ENCODE data around the gene PGS1.

The PGS1 gene

DNA sequence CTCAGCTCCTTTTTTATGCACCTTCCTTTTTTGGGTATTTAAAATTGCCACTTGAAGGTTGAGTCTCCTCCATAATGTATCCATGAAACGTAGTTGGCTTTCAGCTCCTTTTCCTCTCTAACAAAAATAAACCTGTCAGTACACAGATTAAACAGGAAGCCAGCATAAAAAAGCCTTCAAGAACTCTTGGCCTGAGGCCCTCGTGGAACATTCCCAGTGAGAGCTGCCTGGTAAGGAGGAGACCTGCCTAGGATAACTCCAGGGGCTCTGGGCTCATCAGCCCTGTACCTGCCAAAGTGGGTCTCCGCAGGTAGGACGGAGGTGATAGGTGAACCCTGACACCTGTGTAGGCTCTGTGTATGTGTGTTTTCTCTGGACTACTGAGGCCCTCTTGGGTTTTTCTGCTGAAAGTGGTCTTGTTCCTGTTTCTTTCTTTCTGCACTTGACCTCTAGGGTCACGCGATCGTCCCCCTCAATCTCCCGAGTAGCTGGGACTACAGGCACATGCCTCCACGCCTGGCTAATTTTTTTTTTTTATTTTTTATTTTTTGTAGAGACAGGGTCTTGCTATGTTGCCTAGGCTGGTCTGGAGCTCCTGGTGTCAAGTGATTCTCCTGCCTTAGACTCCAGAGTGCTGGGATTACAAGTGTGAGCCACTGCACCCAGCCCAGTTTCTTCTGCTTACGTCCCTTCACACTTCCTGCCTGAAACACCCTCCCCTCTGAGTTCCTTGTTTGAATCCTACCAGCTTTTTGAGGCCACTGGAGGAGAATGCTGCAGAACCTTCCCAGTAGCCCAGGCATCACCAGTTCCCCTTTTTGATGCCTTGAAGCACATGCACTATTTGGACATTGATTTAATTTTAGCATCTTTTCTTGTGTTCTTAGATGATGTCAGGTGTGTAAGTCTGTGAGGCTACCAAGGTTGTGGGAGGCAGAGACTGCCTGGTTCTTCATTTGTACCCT is 9.8 kb downstream of the PGS1 start:
- peak in 1 of 2 donors; percentile 64 for DNase-seq

DNA sequence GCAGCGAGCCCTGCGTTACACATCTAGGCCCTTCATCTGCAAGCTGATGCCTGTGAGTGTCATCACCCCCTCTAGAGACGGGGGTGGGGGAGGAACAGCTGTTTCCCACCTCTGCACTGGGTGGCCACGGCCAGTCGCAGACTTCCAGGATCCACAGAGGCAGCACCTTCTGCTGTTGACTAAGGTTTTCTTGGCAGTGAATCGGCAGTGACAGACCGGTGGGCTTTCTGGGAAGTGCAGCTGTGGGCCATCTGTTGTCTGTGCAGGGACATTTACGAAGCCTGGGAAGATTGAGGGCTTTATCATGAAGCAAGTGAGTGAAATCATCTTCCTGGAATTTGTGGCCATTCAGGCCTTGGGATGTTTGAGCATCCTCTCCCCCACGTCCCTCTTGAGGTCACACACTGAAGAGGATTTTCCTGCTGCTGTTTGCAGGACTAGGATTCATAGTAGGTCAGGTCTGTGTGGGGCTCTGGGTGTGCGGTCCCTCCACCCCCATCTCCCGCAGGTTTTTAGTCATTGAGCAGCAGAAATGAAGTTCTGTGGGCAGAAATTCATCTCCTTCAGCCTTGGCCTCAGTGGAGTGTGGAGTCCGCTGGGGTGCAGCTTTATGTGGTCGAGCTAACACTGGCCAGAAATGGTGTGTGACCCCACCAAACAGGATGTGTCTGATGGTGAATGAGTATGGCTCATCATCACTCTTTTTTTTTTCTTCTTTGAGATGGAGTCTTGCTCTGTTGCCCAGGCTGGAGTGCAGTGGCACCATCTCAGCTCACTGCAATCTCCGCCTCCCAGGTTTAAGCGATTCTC is 12.0 kb downstream of the PGS1 start:
- DNase-seq = no peak

DNA sequence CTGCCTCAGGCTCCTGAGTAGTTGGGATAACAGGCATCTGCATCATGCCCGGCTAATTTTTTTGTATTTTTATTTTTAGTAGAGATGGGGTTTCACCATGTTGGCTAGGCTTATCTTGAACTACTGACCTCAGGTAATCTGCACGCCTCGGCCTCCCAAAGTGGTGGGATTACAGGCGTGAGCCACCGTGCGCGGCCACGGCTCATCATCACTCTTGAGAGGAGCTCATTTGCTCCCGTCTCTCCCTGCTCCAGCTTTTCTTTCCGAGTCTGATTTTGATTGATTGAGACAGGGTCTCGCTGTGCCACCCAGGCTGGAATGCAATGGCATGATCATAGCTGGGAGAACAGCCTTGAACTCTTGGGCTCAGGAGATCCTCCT is 12.6 kb downstream of the PGS1 start:
- no peak for DNase-seq

DNA sequence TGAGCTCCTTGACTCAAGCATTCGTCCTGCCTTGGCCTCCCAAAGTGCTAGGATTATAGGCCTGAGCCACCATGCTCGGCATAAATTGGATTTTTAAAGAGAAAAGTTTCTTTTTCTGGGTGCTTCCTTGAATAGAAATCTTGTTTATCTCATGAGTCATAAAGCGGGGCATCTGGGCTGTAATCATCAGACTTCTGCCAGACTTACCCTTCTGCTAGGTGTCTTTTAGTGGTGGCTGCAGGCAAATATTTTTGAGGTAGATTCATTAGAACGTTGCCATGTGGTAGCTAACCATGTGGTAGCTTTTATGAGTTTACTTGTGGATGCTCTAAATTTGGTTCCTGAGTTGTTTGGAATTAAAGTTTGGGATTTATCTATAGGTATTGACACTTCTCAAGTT is 13.4 kb downstream of the PGS1 start:
- no peak for DNase-seq

DNA sequence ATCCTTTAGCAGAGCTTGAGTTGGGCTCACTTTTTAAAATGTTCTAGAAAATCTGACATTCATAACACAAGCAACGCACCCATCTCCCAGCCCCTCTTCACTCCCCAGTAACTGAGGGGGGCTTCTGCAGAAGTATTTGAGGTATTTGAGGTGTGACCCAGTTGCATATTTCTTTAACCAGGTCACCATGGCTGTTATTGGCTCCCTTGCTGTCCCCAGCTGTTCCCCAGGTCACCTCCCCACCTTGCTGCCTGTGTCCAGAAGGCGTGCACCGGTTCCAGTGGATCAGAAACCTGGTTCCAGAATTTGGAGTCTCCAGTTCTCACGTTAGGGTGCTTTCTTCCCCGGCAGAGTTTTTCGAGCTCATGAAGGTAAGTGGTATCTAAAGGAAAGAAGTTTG is 13.8 kb downstream of the PGS1 start:
- DNase-seq = no peak

DNA sequence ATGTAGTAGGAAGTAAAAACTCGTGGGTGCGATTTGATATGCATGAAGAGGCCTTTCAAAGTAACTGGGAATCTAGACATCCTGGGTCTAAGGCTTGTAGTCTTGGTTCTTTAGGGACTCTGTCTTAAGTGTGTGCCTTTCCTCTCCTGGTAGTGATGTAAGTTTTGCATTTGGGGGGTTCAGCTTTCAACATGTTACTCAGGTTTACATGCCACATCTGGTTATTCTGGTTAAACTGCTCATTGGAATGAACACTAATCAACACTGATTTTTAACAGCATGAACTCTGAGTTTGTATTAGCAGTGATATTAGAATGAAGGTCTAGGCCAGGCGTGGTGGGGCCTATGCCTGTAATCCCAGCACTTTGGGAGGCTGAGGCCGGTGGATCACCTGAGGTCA is 15.1 kb downstream of the PGS1 start:
- no peak for DNase-seq

DNA sequence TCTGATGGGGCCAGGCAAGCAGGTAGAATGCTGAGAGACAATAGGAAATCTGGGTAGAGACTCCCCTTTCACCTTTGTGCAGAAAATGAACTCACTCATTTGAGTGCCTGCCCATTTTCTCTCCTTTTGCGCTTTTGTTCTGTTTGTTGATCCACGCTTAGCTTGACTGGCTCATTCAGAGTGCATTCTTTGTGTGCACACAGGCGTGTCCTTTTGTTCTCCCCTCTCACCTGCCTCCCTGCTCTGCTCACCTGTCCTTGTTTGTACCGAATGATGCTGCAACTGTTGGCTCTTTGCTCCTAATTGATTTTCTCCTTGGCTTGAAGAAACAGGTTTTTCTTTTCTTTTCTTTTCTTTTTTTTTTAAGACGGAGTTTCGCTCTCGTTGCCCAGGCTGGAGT is 15.8 kb downstream of the PGS1 start:
- DNase-seq = no peak

DNA sequence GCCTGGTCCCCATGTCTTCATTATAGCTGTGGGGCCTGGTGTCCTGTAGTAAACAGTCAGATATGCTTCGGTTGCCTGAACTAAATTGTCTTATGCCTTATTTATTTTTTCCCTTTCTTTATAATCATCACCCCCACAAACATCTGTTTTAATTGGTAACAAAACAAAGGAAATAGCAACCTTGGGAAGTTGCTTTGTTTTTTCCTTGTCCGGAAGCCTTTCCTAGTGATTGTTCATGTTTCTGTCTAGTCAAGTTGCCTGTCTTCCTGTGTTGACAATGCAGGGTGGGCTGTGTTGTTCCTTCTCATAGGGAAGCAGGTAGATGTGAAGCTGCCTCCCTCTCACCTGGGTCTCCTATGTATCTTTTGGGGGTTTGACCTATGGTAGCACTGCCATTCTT is 16.7 kb downstream of the PGS1 start:
- no peak for DNase-seq

DNA sequence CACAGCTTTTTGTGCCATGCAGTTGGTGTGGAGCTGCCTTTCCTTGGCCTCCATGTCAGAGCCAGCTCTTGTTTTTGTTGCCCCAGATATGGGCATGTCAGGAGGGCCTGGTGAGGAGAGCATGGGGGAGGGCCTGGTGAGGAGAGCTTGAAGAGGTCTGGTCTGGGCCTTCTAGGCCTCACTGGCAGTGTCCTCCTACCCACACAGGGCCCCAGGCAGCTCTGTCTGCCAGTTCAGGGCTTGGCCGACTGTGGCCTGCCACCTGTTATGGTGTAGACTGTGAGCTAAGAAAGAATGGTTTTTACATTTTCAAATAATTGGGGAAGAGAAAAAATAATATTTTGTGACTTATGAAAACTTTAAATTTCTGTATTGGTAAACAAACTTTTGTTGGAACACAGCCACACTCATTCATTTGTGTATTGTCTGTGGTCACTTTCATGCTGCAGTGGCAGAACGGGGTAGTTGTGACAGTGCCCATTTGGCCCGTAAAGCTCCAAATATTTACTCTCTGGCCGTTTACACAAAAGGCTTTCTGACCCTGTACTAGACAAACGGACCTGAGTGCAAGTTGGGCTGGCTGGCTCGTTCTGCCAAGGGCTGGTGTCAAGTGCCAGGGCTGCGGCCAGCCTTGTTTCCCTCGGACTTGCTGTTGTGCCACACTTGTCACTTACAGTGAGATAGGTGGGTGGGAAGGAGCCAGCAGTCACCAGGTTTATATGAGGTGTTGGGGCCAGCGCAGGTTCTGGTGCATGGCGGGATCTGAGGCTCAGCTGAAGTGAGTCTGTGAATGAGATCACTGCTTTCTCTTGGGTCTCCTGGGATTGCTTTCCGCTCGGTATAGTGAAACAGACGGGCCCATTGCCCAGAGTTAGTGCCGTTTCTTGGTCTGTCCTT is 18.2 kb downstream of the PGS1 start:
- no peak for DNase-seq

DNA sequence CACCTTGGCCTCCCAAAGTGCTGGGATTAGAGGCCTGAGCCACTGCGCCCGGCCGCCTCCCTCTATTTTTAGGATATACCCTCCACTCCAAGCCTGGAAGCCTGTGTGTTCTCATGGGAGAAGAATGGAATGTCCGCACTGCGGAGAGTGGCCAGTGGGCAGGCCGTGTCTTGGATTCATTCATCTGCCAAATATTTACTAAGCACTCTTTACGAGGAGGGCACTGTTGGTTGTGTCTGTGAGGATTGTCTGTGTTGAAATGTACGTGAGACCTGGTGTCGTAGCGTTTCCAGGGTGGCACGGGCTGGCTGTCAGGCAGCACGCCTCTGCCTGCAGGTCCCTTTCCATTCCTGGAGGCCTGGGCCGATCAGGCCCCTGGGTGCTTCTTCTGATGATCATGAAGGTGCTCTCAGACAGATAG is 19.2 kb downstream of the PGS1 start:
- no peak for DNase-seq

DNA sequence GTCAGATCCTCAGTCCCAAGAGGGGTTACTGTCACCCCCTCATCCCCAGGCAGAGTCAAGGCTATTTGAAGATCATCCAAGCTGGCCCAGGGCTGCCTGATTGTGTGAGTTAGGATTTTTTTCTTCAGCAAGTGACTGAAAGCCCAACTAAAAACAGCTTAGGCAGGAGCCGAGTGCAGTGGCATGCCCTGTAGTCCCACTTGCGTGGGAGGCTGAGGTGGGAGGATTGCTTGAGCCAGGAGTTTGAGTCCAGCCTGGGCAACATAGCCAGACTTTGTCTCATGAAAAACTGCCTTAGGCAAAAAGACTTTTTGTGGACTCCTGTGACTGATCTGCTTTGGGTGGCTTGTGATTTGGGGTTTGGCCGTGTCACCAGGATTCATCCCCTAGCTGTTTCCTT is 19.9 kb downstream of the PGS1 start:
- DNase-seq = no peak

DNA sequence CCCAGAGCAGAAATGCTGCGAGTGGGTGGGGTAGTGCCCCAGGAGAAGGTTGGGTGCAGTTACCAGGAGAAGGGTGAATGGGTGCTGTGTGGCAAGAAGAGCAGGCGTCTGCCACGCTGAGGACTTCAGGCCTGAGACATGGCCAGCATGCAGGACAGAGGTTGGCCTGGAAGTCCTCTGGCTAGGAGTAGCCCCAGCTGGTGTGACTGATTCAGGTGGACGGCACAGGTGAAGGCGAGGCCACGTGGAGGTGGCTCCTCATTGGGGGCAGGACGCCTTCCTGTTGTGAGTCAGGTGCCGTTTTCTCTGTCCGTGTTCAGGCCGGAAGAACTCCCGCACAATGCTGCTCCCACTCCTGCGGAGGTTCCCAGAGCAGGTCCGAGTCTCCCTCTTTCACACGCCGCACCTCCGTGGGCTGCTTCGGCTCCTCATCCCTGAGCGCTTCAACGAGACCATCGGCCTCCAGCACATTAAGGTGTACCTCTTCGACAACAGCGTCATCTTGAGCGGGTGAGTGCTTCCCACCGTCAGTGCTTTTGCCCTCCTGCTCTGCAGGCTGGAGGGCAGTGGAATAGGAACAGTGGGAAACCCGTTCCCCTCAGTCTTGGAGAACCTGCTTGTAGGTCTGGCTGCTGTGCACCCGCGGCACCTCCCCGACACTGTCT is 20.7 kb downstream of the PGS1 start:
- no peak for DNase-seq

DNA sequence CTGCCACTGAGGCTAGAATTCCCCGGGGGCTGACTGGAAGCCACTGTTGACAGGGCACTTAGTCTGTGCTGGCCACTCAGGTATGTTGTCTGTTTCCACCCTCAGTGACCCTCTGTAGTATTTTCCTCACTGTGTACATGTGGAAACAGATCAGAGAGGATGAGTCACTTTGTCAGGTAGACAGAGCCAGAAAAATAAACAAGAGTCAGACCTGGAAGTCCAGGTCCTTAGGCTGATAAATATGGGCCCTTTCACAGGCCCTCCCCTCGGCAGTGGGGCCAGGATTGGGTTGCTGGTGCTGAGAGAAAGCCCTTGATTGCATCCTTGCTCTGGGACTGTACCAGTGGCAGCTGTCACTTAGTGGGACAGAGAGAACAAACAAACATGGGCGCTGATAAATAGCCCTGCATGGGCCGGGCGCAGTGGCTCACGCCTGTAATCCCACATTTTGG is 21.3 kb downstream of the PGS1 start:
- no peak for DNase-seq

DNA sequence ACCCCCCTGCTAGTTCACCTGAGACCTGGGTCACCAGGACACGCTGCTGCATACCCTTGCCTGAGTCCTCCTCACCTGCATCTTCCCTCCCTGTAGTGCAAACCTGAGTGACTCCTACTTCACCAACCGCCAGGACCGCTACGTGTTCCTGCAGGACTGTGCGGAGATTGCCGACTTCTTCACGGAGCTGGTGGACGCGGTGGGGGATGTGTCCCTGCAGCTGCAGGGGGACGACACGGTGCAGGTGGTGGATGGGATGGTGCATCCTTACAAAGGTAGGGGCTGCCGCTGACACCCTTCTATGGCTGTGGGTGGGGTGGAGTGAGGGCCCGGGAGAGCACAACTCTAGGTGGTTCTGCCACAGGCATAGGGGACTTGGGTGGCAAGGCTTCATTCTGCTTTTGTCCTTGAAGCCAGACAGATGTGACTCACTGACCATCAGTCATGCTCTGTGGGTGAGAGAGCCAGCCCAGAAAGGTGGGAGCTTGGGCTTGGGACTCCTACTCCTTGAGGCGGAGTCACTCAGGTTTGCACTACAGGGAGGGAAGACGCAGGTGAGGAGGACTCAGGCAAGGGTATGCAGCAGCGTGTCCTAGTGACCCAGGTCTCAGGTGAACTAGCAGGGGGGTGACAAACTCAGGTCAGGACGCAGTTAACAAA is 22.3 kb downstream of the PGS1 start:
- no peak for DNase-seq

DNA sequence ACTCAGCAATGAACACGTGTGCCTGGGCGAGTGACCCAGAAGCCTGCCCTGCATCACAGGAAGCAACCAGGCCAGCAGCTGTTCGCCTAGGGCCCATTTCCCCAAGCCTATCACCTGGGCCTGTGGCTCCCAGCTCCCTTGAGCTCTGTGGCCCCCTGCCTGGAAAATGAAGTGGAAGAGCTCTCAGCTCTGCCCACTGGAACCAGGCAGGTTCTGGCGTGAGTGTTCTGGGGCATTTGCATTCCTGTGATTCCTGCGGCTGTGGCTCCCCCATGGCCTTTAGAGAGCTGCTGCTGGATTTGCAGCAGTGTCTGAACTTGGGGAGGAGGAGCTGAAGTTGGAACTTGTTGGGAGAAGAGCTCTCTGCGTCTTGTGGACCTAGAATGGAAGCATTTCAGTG is 22.8 kb downstream of the PGS1 start:
- no peak for DNase-seq

DNA sequence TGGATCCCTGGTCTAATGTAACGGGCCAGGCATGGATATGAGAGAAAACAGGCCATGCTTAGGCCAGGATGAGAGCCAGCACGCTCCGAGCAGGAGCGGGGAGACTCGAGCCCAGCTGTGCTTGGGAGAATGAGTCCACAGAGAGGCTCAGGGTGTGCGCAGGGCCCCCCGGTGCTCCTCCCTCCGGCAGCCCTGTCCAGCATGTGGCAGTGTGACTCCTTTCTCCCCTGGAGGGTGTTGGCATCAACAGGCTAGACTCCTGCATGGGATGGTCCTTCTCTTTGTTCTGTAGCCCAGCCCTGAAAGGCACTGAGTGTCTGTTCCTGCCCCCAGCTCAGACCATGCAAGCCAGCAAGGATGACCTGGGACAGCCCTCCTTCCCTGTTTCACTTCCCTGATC is 23.4 kb downstream of the PGS1 start:
- no peak for DNase-seq

DNA sequence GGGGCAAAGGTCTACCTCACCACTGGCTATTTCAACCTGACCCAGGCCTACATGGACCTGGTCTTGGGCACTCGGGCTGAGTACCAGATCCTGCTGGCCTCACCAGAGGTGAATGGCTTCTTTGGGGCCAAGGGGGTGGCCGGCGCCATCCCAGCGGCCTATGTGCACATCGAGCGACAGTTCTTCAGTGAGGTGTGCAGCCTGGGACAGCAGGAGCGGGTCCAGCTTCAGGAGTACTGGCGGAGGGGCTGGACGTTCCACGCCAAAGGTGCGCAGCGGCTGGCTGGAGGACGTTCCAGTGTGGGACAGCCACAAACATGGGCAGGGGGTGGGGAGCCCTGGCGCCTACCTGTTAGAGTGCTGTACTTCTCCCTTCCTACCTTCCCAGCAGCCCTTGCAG is 25.4 kb downstream of the PGS1 start:
- DNase-seq = no peak

DNA sequence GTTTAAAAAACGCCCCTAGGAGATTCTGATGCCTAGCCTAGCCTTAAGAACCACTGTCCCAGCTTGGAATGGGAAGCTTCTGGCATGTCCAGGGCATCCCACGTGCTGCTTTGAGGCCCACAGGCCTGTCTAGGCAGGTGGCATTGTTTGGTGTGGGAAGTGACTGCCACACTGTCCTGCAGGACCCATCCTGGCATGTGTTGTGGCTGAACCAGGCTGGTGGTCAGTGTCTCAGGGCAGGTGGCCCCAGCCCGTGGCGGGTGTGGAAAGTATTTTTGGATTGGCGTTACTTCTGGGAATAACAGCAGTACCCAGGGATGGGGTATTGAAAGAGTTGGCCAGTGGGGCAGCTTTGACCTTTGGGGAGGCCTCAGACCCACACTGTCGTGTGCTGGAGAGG is 27.9 kb downstream of the PGS1 start:
- no peak for DNase-seq

DNA sequence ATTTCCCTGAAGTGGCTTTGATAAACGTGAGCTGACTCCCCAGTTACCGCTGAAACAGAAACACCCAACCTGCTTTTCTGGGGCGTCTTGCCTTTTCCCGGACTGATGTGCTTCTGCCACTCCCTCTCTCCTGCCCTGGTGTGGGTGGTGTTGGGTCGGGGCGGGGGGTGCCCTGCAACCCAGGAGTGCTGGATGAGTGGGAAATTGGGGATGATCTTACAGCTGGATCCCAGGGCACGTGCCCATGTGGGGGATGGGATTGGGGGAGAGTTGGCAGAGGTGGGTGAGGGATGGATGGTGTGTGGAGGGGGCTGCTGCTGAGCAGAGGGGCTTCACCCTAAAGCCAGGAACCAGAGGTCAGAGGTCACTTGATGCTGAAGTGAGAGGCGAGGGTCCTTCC is 28.5 kb downstream of the PGS1 start:
- DNase-seq = no peak

DNA sequence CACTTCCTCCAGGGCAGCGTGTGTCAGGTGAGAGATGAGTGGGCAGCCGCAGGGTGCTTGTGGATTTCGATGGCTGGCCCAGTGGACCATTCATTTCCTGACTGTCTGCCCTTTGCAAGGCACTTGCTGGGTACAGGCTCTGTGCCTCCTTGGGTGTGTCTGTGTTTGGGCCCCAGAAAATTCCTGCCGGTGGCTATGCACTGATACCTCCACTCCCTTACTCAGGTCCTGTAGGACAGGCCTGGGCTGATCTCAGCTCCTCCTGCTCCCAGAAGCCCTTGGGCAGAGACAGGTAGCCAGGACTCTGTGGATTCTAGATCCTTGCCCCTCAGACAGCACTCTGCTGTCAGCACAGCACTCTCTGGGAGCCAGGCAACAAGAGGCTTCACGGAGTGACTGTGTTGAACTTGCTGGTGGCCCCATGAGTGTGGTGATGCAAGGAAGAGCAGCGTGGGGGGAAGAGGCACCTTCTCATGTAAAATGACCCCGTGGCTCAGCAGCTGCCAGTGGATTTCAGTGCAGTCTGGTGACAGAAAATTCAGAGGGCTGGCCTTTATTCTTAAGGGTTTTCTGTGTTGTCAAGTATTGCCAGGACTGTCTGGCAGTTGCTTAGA is 29.0 kb downstream of the PGS1 start:
- DNase-seq = no peak

DNA sequence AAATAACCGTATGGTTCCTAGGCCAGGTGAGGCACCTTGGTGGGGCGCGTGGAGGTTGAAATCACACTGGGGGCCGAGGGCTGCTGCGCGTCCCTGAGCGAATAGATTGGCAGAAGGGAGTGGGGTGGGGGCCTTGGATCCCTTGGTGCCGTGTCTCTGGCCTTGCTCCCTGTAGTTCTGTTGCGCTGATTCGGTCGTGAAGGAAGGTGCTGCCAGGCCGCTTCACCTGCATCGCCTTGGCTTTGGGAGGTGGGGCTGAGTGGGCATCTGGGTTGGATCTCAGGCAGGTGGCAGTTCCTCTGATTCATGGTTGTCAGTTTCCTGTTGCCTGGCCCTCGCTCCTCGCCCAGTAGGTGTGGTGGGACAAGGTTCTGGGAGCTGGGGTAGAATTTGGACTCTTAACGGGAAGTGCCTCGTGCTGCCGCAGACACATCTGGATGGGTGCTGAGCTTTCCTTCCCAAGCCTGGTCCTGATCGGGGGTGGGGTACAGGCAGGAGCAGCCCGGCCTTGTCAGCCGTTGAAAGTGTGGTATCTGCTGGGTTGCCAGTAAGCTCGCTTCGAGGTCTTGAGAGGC is 30.1 kb downstream of the PGS1 start:
- DNase-seq = no peak
